ENCODE measurements around the gene NSD1. TPM values are rescaled to one million over a fixed set of nuclear protein-coding genes. Genes with fewer than 3 reads are reported as not detected.

NSD1 gene
- total and polyA plus RNA-seq, 9 of the 15 experiments (the other 6 are each of a cell fraction or from before 2014, with no cell fraction given), result 3.8 to 51.0 (median 24.7) TPM

- peak; percentile 38; the same call in 1 of the 2 replicates for TF ChIP-seq ZNF197 (CRISPR knock-in tag; IDR thresholded peaks at IDR 0.05; ENCODE audit: low read depth)
- TF ChIP-seq ASH1L (IDR thresholded peaks at IDR 0.05; ENCODE audit: borderline replicate concordance, low read depth, partially characterized antibody), result peak; percentile 81
- peak; percentile 46 to 47; a peak in 3 of 4 replicates for TF ChIP-seq NRF1 (conservative IDR thresholded peaks at IDR 0.05 in 1 of 2, IDR thresholded peaks at IDR 0.05 in 1 of 2)
- no peak for TF ChIP-seq ELF2 (CRISPR knock-in tag; IDR thresholded peaks at IDR 0.05)
- peak; percentile 98 for TF ChIP-seq ZBTB33 (CRISPR knock-in tag; IDR thresholded peaks at IDR 0.05)
- peak; percentile 66; the same call in 1 of the 2 replicates for TF ChIP-seq CEBPG (CRISPR knock-in tag; IDR thresholded peaks at IDR 0.05)
- no peak for TF ChIP-seq CEBPG (tag; conservative IDR thresholded peaks at IDR 0.05 in 1 of 2, IDR thresholded peaks at IDR 0.05 in 1 of 2)
- no peak for TF ChIP-seq NEUROD1 (IDR thresholded peaks at IDR 0.05; ENCODE audit: borderline replicate concordance, low read depth, low read length, partially characterized antibody)
- TF ChIP-seq MECOM (CRISPR knock-in tag; IDR thresholded peaks at IDR 0.05), result peak; percentile 50; the same call in 1 of the 2 replicates
- TF ChIP-seq CCNT2 (IDR thresholded peaks at IDR 0.05; ENCODE audit: borderline replicate concordance, extremely low read depth, insufficient read length, low read depth, low read length), result peak; percentile 54
- TF ChIP-seq THRA (IDR thresholded peaks at IDR 0.05), result no peak
- TF ChIP-seq KDM1A (IDR thresholded peaks at IDR 0.05), result no peak
- peak; percentile 95 for TF ChIP-seq TGIF2 (CRISPR knock-in tag; IDR thresholded peaks at IDR 0.05)
- peak; percentile 98 for TF ChIP-seq USF1 (CRISPR knock-in tag; IDR thresholded peaks at IDR 0.05)
- peak; percentile 53 for TF ChIP-seq CBFA2T2 (conservative IDR thresholded peaks at IDR 0.05)
- peak; percentile 98; the same call in 1 of the 2 replicates for TF ChIP-seq ZNF282 (CRISPR knock-in tag; IDR thresholded peaks at IDR 0.05)
- peak; percentile 95 to 100 for TF ChIP-seq TEAD1 (CRISPR knock-in tag; IDR thresholded peaks at IDR 0.05)
- no peak for TF ChIP-seq ETV6 (IDR thresholded peaks at IDR 0.05; ENCODE audit: borderline replicate concordance in 1 of 2, low read depth in 2 of 2, low read length in 1 of 2)
- peak; percentile 99; the same call in 1 of the 2 replicates for TF ChIP-seq ETV6 (CRISPR knock-in tag; IDR thresholded peaks at IDR 0.05; ENCODE audit: borderline replicate concordance)
- 0 out of 2 replicates have a peak, but pooled peaks have one; percentile 20 for TF ChIP-seq ZNF121 (CRISPR knock-in tag; conservative IDR thresholded peaks at IDR 0.05)
- peak; percentile 95; the same call in 1 of the 2 replicates for TF ChIP-seq ATF6 (CRISPR knock-in tag; IDR thresholded peaks at IDR 0.05)
Observed at GRCh38 chr5:177116631-177117373, 16.8 kb upstream of the NSD1 start (continued).

Measured in K562 (cell line).